Muscle of leg (tissue), 11 donors: ENCODE measurements around the gene ARHGAP40. TPM values are rescaled to one million over a fixed set of nuclear protein-coding genes. Genes with fewer than 3 reads are reported as not detected.

Experiments
- DNase-seq: peaks from one replicate; pipeline ENCODE4 v3.0.0; 2013
- H3K27ac ChIP-seq: one replicate; pipeline ENCODE4 v1.5.1; 2013; ENCODE audit warnings: mild to moderate bottlenecking, low read length, control low read depth
- H3K27me3 ChIP-seq: one replicate; pipeline ENCODE4 v1.6.1; 2013; ENCODE audit warnings: low read length; ENCODE audit not compliant: control insufficient read depth, insufficient read depth
- H3K36me3 ChIP-seq: one replicate; pipeline ENCODE4 v1.6.1; 2013; ENCODE audit warnings: low read length; ENCODE audit not compliant: control insufficient read depth, insufficient read depth
- H3K4me1 ChIP-seq: one replicate; pipeline ENCODE4 v1.6.1; 2013; ENCODE audit warnings: low read length; ENCODE audit not compliant: control insufficient read depth, insufficient read depth
- H3K4me3 ChIP-seq: one replicate; pipeline ENCODE4 v1.5.1; 2013; ENCODE audit warnings: low read length, control low read depth
- H3K9me3 ChIP-seq: replicated peaks from 2 replicates; pipeline ENCODE4 v1.6.1; 2013; ENCODE audit warnings: low read depth, low read length; ENCODE audit not compliant: control insufficient read depth
- WGBS: methylation state at CpG from one replicate; pipeline ENCODE4 v1.1.5; 2013; ENCODE audit warnings: missing lambda C conversion rate; ENCODE audit not compliant: insufficient coverage; 5-methylcytosine and 5-hydroxymethylcytosine counted together
- polyA plus RNA-seq, 8 donors: library from polyadenylated mRNA; unstranded; fragments of 120-200 nt; gene quantifications; one replicate each; pipeline versions ENCODE4 v1.2.1 to v1.2.3, GENCODE V29; 2013; ENCODE audit warnings: inconsistent platforms in 1 of 8, low replicate concordance in 1 of 8; ENCODE audit not compliant: insufficient read length in 8 of 8, insufficient read depth in 1 of 8
- total RNA-seq: library from RNA; stranded (reverse); fragments of 120-200 nt; gene quantifications from one replicate; pipeline ENCODE4 v1.2.4, GENCODE V29; 2013

The ARHGAP40 gene
- total and polyA plus RNA-seq, 9 donors, result under 0.01 to 0.86 (median 0.10) TPM; not detected in 4

DNA sequence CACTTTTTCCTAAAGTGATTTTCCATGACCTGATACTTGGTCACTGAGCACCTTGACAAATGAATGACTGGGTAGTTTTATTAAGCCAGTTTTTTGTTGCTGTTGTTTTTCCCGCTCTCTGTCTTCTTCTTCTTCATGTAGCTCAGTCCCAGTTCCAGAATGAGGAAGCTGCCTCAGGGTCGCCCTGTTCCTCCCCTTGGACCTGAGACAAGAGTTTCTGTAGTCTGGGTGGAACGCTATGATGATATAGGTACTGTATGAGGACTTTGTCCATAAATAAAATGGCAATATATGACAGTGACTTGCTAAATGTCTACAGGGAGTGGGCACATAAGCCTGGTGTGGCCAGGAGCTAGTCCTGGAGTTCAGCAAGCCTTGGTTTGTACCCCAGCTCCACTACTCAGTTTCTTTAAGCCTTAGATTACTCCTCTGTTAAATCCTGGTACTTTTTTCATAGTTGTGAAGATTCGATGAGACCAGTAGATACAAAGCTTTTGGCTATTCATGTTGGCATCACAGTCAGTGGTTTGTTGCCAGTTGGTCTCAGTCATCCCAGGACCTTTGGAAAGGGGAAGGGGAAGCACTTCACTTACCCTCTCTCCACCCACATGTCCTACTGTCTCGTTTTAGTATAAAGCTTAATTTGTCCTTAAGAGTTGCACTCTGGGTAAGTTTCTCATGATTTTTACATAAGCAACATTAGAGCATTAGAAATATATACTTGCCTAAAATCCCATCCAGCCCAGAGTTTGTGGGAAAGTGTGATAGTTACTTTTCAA, 31.7 kb upstream of the ARHGAP40 start:
- Histone ChIP-seq H3K27ac (no peak overlapping the region), H3K4me3 (no peak overlapping the region), H3K9me3 (no peaks in the 10 kb centered on the region), H3K4me1 (peaks cover 8% of the 10 kb centered on the region), H3K27me3 (no peaks in the 10 kb centered on the region), H3K36me3 (peaks cover 27% of the 10 kb centered on the region)
- DNase-seq, result no peak
- 100% methylated on average over 1 of the region's 5 CpGs for WGBS

DNA sequence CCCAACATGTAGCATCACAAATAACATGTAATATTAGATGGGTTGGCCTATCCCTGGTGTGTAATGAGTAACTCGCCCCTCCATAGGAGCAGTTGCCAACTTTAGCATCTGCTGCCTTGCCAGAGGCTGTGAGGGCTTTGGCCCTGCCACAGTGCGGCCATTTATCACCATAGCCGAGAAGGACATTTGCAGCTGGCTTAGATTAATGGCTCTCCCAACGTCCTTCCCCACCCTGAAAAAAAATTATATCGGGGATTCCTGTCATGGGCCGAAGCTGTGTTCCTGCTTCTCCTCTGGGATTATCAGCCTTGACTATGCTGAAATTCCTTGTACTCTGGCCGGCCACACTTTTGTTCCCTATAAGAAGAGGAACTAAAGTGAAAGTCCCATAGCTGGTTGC, 28.2 kb upstream of the ARHGAP40 start:
- 23% methylated on average over 5 of the region's 7 CpGs for WGBS
- peak overlapping the region; percentile 67 for H3K27ac ChIP-seq
- H3K27me3 ChIP-seq, result no peaks in the 10 kb centered on the region
- DNase-seq, result peak; percentile 90
- H3K4me3 ChIP-seq, result no peak overlapping the region
- H3K36me3 ChIP-seq, result peaks cover 27% of the 10 kb centered on the region
- H3K4me1 ChIP-seq, result peaks cover 8% of the 10 kb centered on the region
- no peaks in the 10 kb centered on the region for H3K9me3 ChIP-seq

DNA sequence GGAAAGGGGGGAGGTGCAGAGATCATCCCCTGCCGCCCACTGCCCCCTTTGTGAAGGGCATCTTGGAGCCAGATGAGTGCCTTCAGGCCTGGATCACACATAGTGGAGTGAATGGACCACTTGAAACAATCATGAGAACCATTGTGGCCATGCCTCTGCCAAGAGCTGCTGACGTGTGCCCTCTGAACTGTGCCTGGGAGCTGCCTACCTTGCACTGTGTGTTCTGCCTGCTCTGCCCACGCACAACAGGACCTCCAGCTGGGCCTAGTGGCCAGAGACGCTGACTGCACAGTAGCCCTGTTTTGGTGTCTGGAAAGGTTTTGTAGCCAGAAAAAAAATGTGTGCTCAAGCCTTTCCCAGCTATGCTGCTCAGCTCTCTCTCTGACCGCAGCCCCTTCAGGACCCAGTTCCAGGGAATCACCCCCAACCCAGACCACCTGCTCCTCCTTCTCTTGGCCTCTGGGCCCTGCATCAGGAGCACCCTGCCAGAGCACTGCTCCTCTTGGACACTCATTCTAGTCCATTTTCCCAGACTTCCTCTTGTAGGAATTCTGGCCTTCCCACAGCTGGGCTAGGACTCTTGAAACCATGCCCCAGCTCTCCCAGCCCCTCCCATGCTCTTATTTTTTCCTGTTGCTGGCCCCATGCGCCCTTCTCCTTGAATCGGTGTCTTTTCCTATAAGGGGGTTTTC, 22.2 kb upstream of the ARHGAP40 start:
- H3K4me1 ChIP-seq, result peaks cover 22% of the 10 kb centered on the region
- DNase-seq, result peak; percentile 82
- 42% methylated on average over 5 of the region's 7 CpGs for WGBS
- no peak overlapping the region for H3K4me3 ChIP-seq
- peaks cover 9% of the 10 kb centered on the region for H3K36me3 ChIP-seq
- H3K27me3 ChIP-seq, result no peaks in the 10 kb centered on the region
- H3K27ac ChIP-seq, result no peak overlapping the region
- no peaks in the 10 kb centered on the region for H3K9me3 ChIP-seq

GRCh38 chr20:38579921-38580320, 21.7 kb upstream of the ARHGAP40 start:
- no peak overlapping the region for H3K27ac ChIP-seq
- 100% methylated on average over 1 of the region's 4 CpGs for WGBS

GRCh38 chr20:38581013-38581412, 20.6 kb upstream of the ARHGAP40 start, which contains the start of gene ADIG:
Gene ADIG, plus strand, starts transcription at chr20:38581197. Its CDS starts 54 bp downstream, at chr20:38581251.
- H3K27me3 ChIP-seq, result peaks cover 2% of the 10 kb centered on the region
- WGBS, result 46% methylated on average over 4 of the region's 5 CpGs
- peaks cover 2% of the 10 kb centered on the region for H3K36me3 ChIP-seq
- no peaks in the 10 kb centered on the region for H3K9me3 ChIP-seq
- H3K27ac ChIP-seq, result no peak within 1 kb of the TSS
- peaks cover 22% of the 10 kb centered on the region for H3K4me1 ChIP-seq
- peak; percentile 50 for DNase-seq
- H3K4me3 ChIP-seq, result no peak within 1 kb of the TSS

More at GRCh38 chr20:38579921-38580320, 21.7 kb upstream of the ARHGAP40 start:
- DNase-seq, result no peak
- Histone ChIP-seq H3K36me3 (peaks cover 9% of the 10 kb centered on the region), H3K4me3 (no peak overlapping the region), H3K9me3 (no peaks in the 10 kb centered on the region), H3K4me1 (peaks cover 22% of the 10 kb centered on the region), H3K27me3 (no peaks in the 10 kb centered on the region)

DNA sequence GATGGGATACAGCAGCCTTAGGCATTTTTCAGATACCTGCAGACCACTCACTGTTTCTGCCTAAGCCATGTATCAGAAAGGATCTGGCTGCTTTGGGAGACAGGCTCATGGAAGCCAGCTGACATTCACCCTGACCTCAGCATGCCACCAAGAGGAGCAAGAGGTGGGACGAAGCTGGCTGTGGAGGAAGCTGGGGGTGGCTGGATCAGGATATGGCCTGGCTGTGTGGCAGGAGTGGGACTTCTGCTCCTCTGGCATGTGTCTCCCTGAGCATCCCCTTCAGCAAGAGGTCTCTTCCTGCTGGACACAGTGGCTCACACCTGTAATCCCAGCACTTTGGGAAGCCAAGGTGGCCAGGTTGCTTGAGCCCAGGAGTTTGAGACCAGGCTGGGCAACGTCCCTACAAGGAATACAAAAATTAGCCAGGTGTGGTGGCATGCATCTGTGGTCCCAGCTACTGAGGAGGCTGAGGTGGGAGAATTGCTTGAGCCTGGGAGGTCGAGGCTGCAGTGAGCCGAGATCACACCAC, 19.7 kb upstream of the ARHGAP40 start:
- peaks cover 22% of the 10 kb centered on the region for H3K4me1 ChIP-seq
- no peak for DNase-seq
- no peaks in the 10 kb centered on the region for H3K36me3 ChIP-seq
- H3K9me3 ChIP-seq, result no peaks in the 10 kb centered on the region
- H3K4me3 ChIP-seq, result no peak overlapping the region
- no peak overlapping the region for H3K27ac ChIP-seq
- whole genome bisulfite sequencing, result 74% methylated on average over 4 of the region's 4 CpGs
- H3K27me3 ChIP-seq, result peaks cover 2% of the 10 kb centered on the region

- Histone ChIP-seq H3K4me3 (no peak overlapping the region), H3K36me3 (no peaks in the 10 kb centered on the region), H3K27ac (no peak overlapping the region), H3K4me1 (peaks cover 22% of the 10 kb centered on the region), H3K9me3 (no peaks in the 10 kb centered on the region), H3K27me3 (peaks cover 2% of the 10 kb centered on the region)
- DNase-seq, result no peak
- 92% methylated on average over 2 of the region's 4 CpGs for WGBS
Observed at GRCh38 chr20:38583306-38583705, 18.3 kb upstream of the ARHGAP40 start.

GRCh38 chr20:38584099-38584763, 17.4 kb upstream of the ARHGAP40 start:
- Histone ChIP-seq H3K9me3 (no peaks in the 10 kb centered on the region), H3K4me1 (peaks cover 21% of the 10 kb centered on the region), H3K27ac (no peak overlapping the region), H3K27me3 (peaks cover 2% of the 10 kb centered on the region), H3K36me3 (no peaks in the 10 kb centered on the region), H3K4me3 (no peak overlapping the region)
- DNase-seq, result no peak
- WGBS, result 36% methylated on average over 6 of the region's 7 CpGs

- no peak overlapping the region for H3K27ac ChIP-seq
- H3K27me3 ChIP-seq, result peaks cover 2% of the 10 kb centered on the region
- H3K4me1 ChIP-seq, result peaks cover 9% of the 10 kb centered on the region
- H3K36me3 ChIP-seq, result no peaks in the 10 kb centered on the region
- no peak overlapping the region for H3K4me3 ChIP-seq
- WGBS, result 80% methylated on average over 9 of the region's 10 CpGs
- H3K9me3 ChIP-seq, result no peaks in the 10 kb centered on the region
- no peak for DNase-seq
Observed at GRCh38 chr20:38585404-38586180, 16.0 kb upstream of the ARHGAP40 start.
